COLO829 (cell line): Measurements from ENCODE around the gene RPGRIP1.
"Not testable (repeated sequence)": the region's sequence is repeated elsewhere in the genome, so short reads cannot be mapped to it uniquely, and the experiment has no call there.

Experiments
- DNase-seq: peaks from one replicate; pipeline ENCODE4 v3.0.0; 2012; ENCODE audit warnings: low spot score

RPGRIP1 gene

GRCh38 chr14:21279783-21280182 is at the start of gene RPGRIP1:
Gene RPGRIP1, plus strand, starts transcription at chr14:21280083. Its CDS starts 7,894 bp downstream, at chr14:21287977.
- DNase-seq = no peak

GRCh38 chr14:21231020-21231652 is 48.7 kb upstream of the RPGRIP1 start:
- no peak for DNase-seq

- no peak for DNase-seq
Observed at GRCh38 chr14:21233457-21234076, 46.3 kb upstream of the RPGRIP1 start.

- no peak for DNase-seq
Observed at GRCh38 chr14:21234112-21234511, 45.8 kb upstream of the RPGRIP1 start.

- no peak for DNase-seq
Observed at GRCh38 chr14:21236948-21237797, 42.7 kb upstream of the RPGRIP1 start.

GRCh38 chr14:21238823-21239518 is 40.9 kb upstream of the RPGRIP1 start:
- no peak for DNase-seq

- no peak for DNase-seq
Observed at GRCh38 chr14:21240417-21240816, 39.5 kb upstream of the RPGRIP1 start.

- no peak for DNase-seq
Observed at GRCh38 chr14:21241218-21241819, 38.6 kb upstream of the RPGRIP1 start.

GRCh38 chr14:21244544-21244943 is 35.3 kb upstream of the RPGRIP1 start:
- no peak for DNase-seq

- DNase-seq = no peak
Observed at GRCh38 chr14:21245813-21246212, 34.1 kb upstream of the RPGRIP1 start.

GRCh38 chr14:21248338-21248737 is 31.5 kb upstream of the RPGRIP1 start:
- no peak for DNase-seq

GRCh38 chr14:21248739-21249411 is 31.0 kb upstream of the RPGRIP1 start:
- DNase-seq = no peak

GRCh38 chr14:21251215-21251614 is 28.7 kb upstream of the RPGRIP1 start:
- no peak for DNase-seq

GRCh38 chr14:21252149-21252548 is 27.7 kb upstream of the RPGRIP1 start:
- DNase-seq = no peak

GRCh38 chr14:21255385-21256101 is 24.3 kb upstream of the RPGRIP1 start:
- DNase-seq = no peak

- not testable (repeated sequence) for DNase-seq
Observed at GRCh38 chr14:21256102-21256447, 23.8 kb upstream of the RPGRIP1 start.

- DNase-seq = no peak
Observed at GRCh38 chr14:21256539-21257393, 23.1 kb upstream of the RPGRIP1 start.

- DNase-seq = no peak
Observed at GRCh38 chr14:21257394-21257909, 22.4 kb upstream of the RPGRIP1 start.

GRCh38 chr14:21258005-21258888 is 21.6 kb upstream of the RPGRIP1 start:
- DNase-seq = no peak
